ENCODE data around the gene CNTN4. TPM values are rescaled to one million over a fixed set of nuclear protein-coding genes. Genes with fewer than 3 reads are reported as not detected.

CNTN4 gene
- total and polyA plus RNA-seq, 2 experiments from 2014 or later, result 0.91 to 4.0 TPM

DNA sequence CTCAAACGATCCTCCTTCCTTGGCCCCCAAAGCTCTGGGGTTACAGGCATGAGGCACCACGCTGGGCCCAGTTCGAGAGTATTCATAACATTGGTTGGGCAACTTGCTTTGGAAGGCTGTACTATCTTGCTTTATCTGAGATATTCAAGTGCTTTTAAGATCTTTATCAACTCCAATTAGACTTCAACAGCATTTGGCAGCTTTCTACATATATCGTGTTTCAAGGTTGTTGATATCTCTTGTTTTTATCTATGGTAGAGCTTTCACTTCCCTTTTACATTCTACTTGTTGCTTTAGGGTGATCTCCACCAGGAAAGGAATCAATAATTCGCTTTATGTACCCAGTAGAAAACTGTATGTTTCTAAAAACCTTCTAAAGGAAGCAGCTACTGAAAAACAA, 616.2 kb downstream of the CNTN4 start:
- H4K20me1 ChIP-seq (replicated peaks; ENCODE audit: insufficient read depth), result no peaks in the 10 kb centered on the region
- H3K4me3 ChIP-seq, result no peak overlapping the region
- H3K27ac ChIP-seq (ENCODE audit: low read depth), result no peak overlapping the region
- ATAC-seq, result no peak
- Mint-ChIP-seq H3K4me3 (no peak overlapping the region), H3K36me3 (ENCODE audit: low read depth) (peaks cover 10% of the 10 kb centered on the region; the same call in 2 of the 3 replicates), H3K4me1 (no peaks in the 10 kb centered on the region), H3K9me3 (peaks cover 90% of the 10 kb centered on the region), H3K27ac (no peak overlapping the region), H3K27me3 (ENCODE audit: insufficient read depth, low read depth, poor library complexity) (no peaks in the 10 kb centered on the region)
- no peak for TF ChIP-seq JUNB (IDR thresholded peaks at IDR 0.05; ENCODE audit: unreplicated experiment)
- TF ChIP-seq, protein P1, sequence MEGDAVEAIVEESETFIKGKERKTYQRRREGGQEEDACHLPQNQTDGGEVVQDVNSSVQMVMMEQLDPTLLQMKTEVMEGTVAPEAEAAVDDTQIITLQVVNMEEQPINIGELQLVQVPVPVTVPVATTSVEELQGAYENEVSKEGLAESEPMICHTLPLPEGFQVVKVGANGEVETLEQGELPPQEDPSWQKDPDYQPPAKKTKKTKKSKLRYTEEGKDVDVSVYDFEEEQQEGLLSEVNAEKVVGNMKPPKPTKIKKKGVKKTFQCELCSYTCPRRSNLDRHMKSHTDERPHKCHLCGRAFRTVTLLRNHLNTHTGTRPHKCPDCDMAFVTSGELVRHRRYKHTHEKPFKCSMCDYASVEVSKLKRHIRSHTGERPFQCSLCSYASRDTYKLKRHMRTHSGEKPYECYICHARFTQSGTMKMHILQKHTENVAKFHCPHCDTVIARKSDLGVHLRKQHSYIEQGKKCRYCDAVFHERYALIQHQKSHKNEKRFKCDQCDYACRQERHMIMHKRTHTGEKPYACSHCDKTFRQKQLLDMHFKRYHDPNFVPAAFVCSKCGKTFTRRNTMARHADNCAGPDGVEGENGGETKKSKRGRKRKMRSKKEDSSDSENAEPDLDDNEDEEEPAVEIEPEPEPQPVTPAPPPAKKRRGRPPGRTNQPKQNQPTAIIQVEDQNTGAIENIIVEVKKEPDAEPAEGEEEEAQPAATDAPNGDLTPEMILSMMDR (conservative IDR thresholded peaks at IDR 0.05; ENCODE audit: low read depth in 2 of 2), result no peak
- no peak for TF ChIP-seq ZNF114 (CRISPR knock-in tag; IDR thresholded peaks at IDR 0.05)
- TF ChIP-seq EZH2 (IDR thresholded peaks at IDR 0.05; ENCODE audit: low read depth, unreplicated experiment), result no peak
- TF ChIP-seq EZH2phosphoT487 (IDR thresholded peaks at IDR 0.05; ENCODE audit: unreplicated experiment), result no peak
- TF ChIP-seq, protein P2, sequence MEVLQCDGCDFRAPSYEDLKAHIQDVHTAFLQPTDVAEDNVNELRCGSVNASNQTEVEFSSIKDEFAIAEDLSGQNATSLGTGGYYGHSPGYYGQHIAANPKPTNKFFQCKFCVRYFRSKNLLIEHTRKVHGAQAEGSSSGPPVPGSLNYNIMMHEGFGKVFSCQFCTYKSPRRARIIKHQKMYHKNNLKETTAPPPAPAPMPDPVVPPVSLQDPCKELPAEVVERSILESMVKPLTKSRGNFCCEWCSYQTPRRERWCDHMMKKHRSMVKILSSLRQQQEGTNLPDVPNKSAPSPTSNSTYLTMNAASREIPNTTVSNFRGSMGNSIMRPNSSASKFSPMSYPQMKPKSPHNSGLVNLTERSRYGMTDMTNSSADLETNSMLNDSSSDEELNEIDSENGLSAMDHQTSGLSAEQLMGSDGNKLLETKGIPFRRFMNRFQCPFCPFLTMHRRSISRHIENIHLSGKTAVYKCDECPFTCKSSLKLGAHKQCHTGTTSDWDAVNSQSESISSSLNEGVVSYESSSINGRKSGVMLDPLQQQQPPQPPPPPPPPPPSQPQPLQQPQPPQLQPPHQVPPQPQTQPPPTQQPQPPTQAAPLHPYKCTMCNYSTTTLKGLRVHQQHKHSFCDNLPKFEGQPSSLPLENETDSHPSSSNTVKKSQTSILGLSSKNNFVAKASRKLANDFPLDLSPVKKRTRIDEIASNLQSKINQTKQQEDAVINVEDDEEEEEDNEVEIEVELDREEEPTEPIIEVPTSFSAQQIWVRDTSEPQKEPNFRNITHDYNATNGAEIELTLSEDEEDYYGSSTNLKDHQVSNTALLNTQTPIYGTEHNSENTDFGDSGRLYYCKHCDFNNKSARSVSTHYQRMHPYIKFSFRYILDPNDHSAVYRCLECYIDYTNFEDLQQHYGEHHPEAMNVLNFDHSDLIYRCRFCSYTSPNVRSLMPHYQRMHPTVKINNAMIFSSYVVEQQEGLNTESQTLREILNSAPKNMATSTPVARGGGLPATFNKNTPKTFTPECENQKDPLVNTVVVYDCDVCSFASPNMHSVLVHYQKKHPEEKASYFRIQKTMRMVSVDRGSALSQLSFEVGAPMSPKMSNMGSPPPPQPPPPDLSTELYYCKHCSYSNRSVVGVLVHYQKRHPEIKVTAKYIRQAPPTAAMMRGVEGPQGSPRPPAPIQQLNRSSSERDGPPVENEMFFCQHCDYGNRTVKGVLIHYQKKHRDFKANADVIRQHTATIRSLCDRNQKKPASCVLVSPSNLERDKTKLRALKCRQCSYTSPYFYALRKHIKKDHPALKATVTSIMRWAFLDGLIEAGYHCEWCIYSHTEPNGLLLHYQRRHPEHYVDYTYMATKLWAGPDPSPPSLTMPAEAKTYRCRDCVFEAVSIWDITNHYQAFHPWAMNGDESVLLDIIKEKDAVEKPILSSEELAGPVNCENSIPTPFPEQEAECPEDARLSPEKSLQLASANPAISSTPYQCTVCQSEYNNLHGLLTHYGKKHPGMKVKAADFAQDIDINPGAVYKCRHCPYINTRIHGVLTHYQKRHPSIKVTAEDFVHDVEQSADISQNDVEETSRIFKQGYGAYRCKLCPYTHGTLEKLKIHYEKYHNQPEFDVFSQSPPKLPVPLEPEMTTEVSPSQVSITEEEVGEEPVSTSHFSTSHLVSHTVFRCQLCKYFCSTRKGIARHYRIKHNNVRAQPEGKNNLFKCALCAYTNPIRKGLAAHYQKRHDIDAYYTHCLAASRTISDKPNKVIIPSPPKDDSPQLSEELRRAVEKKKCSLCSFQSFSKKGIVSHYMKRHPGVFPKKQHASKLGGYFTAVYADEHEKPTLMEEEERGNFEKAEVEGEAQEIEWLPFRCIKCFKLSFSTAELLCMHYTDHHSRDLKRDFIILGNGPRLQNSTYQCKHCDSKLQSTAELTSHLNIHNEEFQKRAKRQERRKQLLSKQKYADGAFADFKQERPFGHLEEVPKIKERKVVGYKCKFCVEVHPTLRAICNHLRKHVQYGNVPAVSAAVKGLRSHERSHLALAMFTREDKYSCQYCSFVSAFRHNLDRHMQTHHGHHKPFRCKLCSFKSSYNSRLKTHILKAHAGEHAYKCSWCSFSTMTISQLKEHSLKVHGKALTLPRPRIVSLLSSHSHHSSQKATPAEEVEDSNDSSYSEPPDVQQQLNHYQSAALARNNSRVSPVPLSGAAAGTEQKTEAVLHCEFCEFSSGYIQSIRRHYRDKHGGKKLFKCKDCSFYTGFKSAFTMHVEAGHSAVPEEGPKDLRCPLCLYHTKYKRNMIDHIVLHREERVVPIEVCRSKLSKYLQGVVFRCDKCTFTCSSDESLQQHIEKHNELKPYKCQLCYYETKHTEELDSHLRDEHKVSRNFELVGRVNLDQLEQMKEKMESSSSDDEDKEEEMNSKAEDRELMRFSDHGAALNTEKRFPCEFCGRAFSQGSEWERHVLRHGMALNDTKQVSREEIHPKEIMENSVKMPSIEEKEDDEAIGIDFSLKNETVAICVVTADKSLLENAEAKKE (CRISPR knock-in tag; IDR thresholded peaks at IDR 0.05), result no peak
- TF ChIP-seq, protein P3, sequence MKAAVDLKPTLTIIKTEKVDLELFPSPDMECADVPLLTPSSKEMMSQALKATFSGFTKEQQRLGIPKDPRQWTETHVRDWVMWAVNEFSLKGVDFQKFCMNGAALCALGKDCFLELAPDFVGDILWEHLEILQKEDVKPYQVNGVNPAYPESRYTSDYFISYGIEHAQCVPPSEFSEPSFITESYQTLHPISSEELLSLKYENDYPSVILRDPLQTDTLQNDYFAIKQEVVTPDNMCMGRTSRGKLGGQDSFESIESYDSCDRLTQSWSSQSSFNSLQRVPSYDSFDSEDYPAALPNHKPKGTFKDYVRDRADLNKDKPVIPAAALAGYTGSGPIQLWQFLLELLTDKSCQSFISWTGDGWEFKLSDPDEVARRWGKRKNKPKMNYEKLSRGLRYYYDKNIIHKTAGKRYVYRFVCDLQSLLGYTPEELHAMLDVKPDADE (IDR thresholded peaks at IDR 0.05), result no peak
- TF ChIP-seq POLR2AphosphoS5 (IDR thresholded peaks at IDR 0.05; ENCODE audit: low read depth), result no peak
- TF ChIP-seq NANOG (IDR thresholded peaks at IDR 0.05; ENCODE audit: borderline replicate concordance), result no peak
- no peak for TF ChIP-seq CREB1 (CRISPR knock-in tag; IDR thresholded peaks at IDR 0.05; ENCODE audit: low read depth)
- TF ChIP-seq ZNF331 (CRISPR knock-in tag; IDR thresholded peaks at IDR 0.05; ENCODE audit: low read depth), result no peak
- TF ChIP-seq, protein P4, sequence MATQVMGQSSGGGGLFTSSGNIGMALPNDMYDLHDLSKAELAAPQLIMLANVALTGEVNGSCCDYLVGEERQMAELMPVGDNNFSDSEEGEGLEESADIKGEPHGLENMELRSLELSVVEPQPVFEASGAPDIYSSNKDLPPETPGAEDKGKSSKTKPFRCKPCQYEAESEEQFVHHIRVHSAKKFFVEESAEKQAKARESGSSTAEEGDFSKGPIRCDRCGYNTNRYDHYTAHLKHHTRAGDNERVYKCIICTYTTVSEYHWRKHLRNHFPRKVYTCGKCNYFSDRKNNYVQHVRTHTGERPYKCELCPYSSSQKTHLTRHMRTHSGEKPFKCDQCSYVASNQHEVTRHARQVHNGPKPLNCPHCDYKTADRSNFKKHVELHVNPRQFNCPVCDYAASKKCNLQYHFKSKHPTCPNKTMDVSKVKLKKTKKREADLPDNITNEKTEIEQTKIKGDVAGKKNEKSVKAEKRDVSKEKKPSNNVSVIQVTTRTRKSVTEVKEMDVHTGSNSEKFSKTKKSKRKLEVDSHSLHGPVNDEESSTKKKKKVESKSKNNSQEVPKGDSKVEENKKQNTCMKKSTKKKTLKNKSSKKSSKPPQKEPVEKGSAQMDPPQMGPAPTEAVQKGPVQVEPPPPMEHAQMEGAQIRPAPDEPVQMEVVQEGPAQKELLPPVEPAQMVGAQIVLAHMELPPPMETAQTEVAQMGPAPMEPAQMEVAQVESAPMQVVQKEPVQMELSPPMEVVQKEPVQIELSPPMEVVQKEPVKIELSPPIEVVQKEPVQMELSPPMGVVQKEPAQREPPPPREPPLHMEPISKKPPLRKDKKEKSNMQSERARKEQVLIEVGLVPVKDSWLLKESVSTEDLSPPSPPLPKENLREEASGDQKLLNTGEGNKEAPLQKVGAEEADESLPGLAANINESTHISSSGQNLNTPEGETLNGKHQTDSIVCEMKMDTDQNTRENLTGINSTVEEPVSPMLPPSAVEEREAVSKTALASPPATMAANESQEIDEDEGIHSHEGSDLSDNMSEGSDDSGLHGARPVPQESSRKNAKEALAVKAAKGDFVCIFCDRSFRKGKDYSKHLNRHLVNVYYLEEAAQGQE (IDR thresholded peaks at IDR 0.05; ENCODE audit: unreplicated experiment), result no peak
- TF ChIP-seq STAT1 (IDR thresholded peaks at IDR 0.05; ENCODE audit: unreplicated experiment), result no peak
- no peaks in the 10 kb centered on the region for H3K79me2 ChIP-seq (replicated peaks; ENCODE audit: insufficient read depth)
- no peaks in the 10 kb centered on the region for H3K36me3 ChIP-seq (ENCODE audit: insufficient read depth)
- H3K4me1 ChIP-seq (ENCODE audit: insufficient read depth), result no peaks in the 10 kb centered on the region
- H3K9me2 ChIP-seq (ENCODE audit: insufficient read depth), result no peaks in the 10 kb centered on the region
- DNase-seq (ENCODE audit: low spot score), result no peak
- H3K4me2 ChIP-seq, result no peak overlapping the region
- H3K27me3 ChIP-seq (ENCODE audit: insufficient read depth), result no peaks in the 10 kb centered on the region
- H2AFZ ChIP-seq, result no peak overlapping the region
- H3F3A ChIP-seq (replicated peaks; ENCODE audit: low read depth), result no peaks in the 10 kb centered on the region

Measured in GM23338 (cell line).